HepG2 (cell line): ENCODE data around the gene TBX10. TPM values are rescaled to one million over a fixed set of nuclear protein-coding genes. Genes with fewer than 3 reads are reported as not detected.

ENCODE experiments used
- ATAC-seq: fragments of 200-7000 bp; cut with Tn5 transposase; 3 replicates; pipeline ENCODE4 v1.9.1; 2020; ENCODE audit warnings: mild to moderate bottlenecking, moderate library complexity
- BruUV-seq: library from RNA; stranded (reverse); fragments of 400-500 nt; replicated peaks from 2 replicates; lab custom pipeline; 2021; lab: Mats Ljungman, UMichigan
- CTCF ChIA-PET: fragments of 300-600 bp; formaldehyde crosslinking; extraction: SDS; loops from one replicate; lab custom pipeline; 2021; ENCODE audit warnings: low total read pairs, inconsistent platforms, low intra/inter-chr PET ratio; lab: Yijun Ruan, JAX
- POLR2A ChIA-PET: fragments of 350-600 bp; sonication (Branson Sonifier 250); formaldehyde crosslinking; loops from one replicate; lab custom pipeline; 2020; ENCODE audit warnings: antibody characterized with exemption, inconsistent platforms; lab: Yijun Ruan, JAX
- DNase-seq: peaks from one replicate; pipeline ENCODE4 v3.0.0-alpha.2; 2015; ENCODE audit warnings: low spot score
- FAIRE-seq: peaks from 3 replicates; lab custom pipeline; 2011; peaks lifted over from hg19 to GRCh38; lab: Jason Lieb, UNC
- H2AFZ ChIP-seq: one replicate; pipeline ENCODE4 v1.6.1; 2011; ENCODE audit warnings: low read length, inconsistent platforms
- H3K27ac ChIP-seq: fragments of 300-600 bp; 3 replicates; pipeline ENCODE4 v1.8.0; 2011; ENCODE audit warnings: mixed run types, mild to moderate bottlenecking, mixed read lengths, low read length, inconsistent platforms; ENCODE audit not compliant: insufficient read depth; ENCODE audit errors: extremely low read length
- H3K27me3 ChIP-seq, 2 experiments: fragments of 200-600 bp in 1 of 2; 2 replicates in 1 of 2; 3 replicates in 1 of 2; pipeline versions ENCODE4 v1.6.0 to v1.8.0; 2011; ENCODE audit warnings: low read length in 2 of 2, mild to moderate bottlenecking in 2 of 2, moderate library complexity in 2 of 2, inconsistent platforms in 1 of 2; ENCODE audit not compliant: insufficient read depth in 2 of 2, control insufficient read depth in 1 of 2
- H3K36me3 ChIP-seq, 2 experiments: fragments of 200-600 bp in 1 of 2; replicated peaks in 1 of 2; 2 replicates in 1 of 2; 3 replicates in 1 of 2; pipeline versions ENCODE4 v1.5.1 to v1.8.0; 2011; ENCODE audit warnings: low read length in 2 of 2, inconsistent platforms in 1 of 2; ENCODE audit not compliant: insufficient read depth in 2 of 2, control insufficient read depth in 1 of 2
- H3K4me1 ChIP-seq: 2 replicates; pipeline ENCODE4 v1.5.1; 2012; ENCODE audit warnings: low read length, inconsistent platforms; ENCODE audit not compliant: insufficient read depth
- H3K4me2 ChIP-seq: 2 replicates; pipeline ENCODE4 v1.6.0; 2011; ENCODE audit warnings: low read depth, low read length, inconsistent platforms
- H3K4me3 ChIP-seq, 3 experiments: fragments of 200-600 bp in 1 of 3; sonication (generic), shearing (Covaris generic) in 1 of 3; replicated peaks in 1 of 3; 2 replicates each; pipeline ENCODE4 v1.5.1; 2011 to 2016; ENCODE audit warnings: low read length in 3 of 3, inconsistent platforms in 2 of 3, low read depth in 2 of 3, mild to moderate bottlenecking in 2 of 3, control low read depth in 1 of 3, mixed read lengths in 1 of 3; ENCODE audit not compliant: insufficient read depth in 1 of 3
- H3K79me2 ChIP-seq: one replicate; pipeline ENCODE4 v1.6.1; 2011; ENCODE audit warnings: low read length, inconsistent platforms; ENCODE audit not compliant: insufficient read depth
- H3K9ac ChIP-seq: 2 replicates; pipeline ENCODE4 v1.6.0; 2011; ENCODE audit warnings: mild to moderate bottlenecking, low read depth, low read length, inconsistent platforms; ENCODE audit not compliant: insufficient read depth
- H3K9me3 ChIP-seq: 2 replicates; pipeline ENCODE4 v1.5.1; 2012; ENCODE audit warnings: mild to moderate bottlenecking, low read length
- H4K20me1 ChIP-seq: 2 replicates; pipeline ENCODE4 v1.6.0; 2011; ENCODE audit warnings: inconsistent platforms, mild to moderate bottlenecking, low read length, moderate library complexity; ENCODE audit not compliant: insufficient read depth
- ARHGAP35 ChIP-seq: sonication (generic); formaldehyde crosslinking; IDR thresholded peaks from 2 replicates; pipeline ENCODE4 v1.9.0; 2022; ENCODE audit warnings: mild to moderate bottlenecking, inconsistent platforms, moderate library complexity, missing genetic modification reagents, borderline replicate concordance
- CHCHD3 ChIP-seq: sonication (generic); formaldehyde crosslinking; IDR thresholded peaks from 2 replicates; pipeline ENCODE4 v1.8.0; 2022; ENCODE audit warnings: mild to moderate bottlenecking, missing genetic modification reagents, moderate library complexity
- GPN1 ChIP-seq: sonication (generic); formaldehyde crosslinking; IDR thresholded peaks from 2 replicates; pipeline ENCODE4 v1.5.1; 2020; ENCODE audit warnings: missing genetic modification reagents, borderline replicate concordance
- HMGA1 ChIP-seq: sonication (generic); formaldehyde crosslinking; conservative IDR thresholded peaks from 2 replicates; pipeline ENCODE4 v1.4.0; 2020; ENCODE audit warnings: missing genetic modification reagents
- KLF15 ChIP-seq: sonication (generic); formaldehyde crosslinking; IDR thresholded peaks from 2 replicates; pipeline ENCODE4 v1.8.1; 2023; ENCODE audit warnings: borderline replicate concordance, mild to moderate bottlenecking, inconsistent platforms, missing genetic modification reagents, mixed read lengths
- MED13 ChIP-seq: sonication (generic); formaldehyde crosslinking; IDR thresholded peaks from 2 replicates; pipeline ENCODE4 v1.5.0; 2020; ENCODE audit warnings: missing genetic modification reagents
- SNRNP70 ChIP-seq: fragments of 200-400 bp; formaldehyde crosslinking; IDR thresholded peaks from 2 replicates; pipeline ENCODE4 v1.6.1; 2017; ENCODE audit warnings: mild to moderate bottlenecking, low read depth, low read length, moderate library complexity
- TAF1 ChIP-seq: sonication (generic); formaldehyde crosslinking; IDR thresholded peaks from 2 replicates; pipeline ENCODE4 v1.4.0; 2020; ENCODE audit warnings: missing genetic modification reagents
- ZC3H13 ChIP-seq: sonication (generic); formaldehyde crosslinking; IDR thresholded peaks from 2 replicates; pipeline ENCODE4 v1.8.1; 2023; ENCODE audit warnings: mild to moderate bottlenecking, missing genetic modification reagents, moderate library complexity
- ZFP36 ChIP-seq: fragments of 150-350 bp; IDR thresholded peaks from 2 replicates; pipeline ENCODE4 v1.6.1; 2018; ENCODE audit warnings: borderline replicate concordance, low read length, low read depth; ENCODE audit not compliant: partially characterized antibody
- ZFX ChIP-seq: sonication (generic); formaldehyde crosslinking; IDR thresholded peaks from 2 replicates; pipeline ENCODE4 v1.4.0; 2020; ENCODE audit warnings: mild to moderate bottlenecking, low read depth, missing genetic modification reagents, moderate library complexity
- ZKSCAN1 ChIP-seq: fragments of 150-350 bp; IDR thresholded peaks from 2 replicates; pipeline ENCODE4 v1.6.1; 2014; ENCODE audit warnings: low read length
- ZMYM3 ChIP-seq: sonication (generic); formaldehyde crosslinking; IDR thresholded peaks from 2 replicates; pipeline ENCODE4 v1.5.1; 2020; ENCODE audit warnings: mild to moderate bottlenecking, missing genetic modification reagents
- ZNF34 ChIP-seq: sonication (generic); formaldehyde crosslinking; IDR thresholded peaks from 2 replicates; pipeline ENCODE4 v1.4.0; 2020; ENCODE audit warnings: mild to moderate bottlenecking, missing genetic modification reagents, borderline replicate concordance
- ZNF564 ChIP-seq: sonication (generic); formaldehyde crosslinking; IDR thresholded peaks from 2 replicates; pipeline ENCODE4 v1.8.1; 2023; ENCODE audit warnings: mild to moderate bottlenecking, missing genetic modification reagents
- ZNF567 ChIP-seq: sonication (generic); formaldehyde crosslinking; IDR thresholded peaks from 2 replicates; pipeline ENCODE4 v1.8.1; 2023; ENCODE audit warnings: mild to moderate bottlenecking, missing genetic modification reagents, borderline replicate concordance
- WGBS: methylation state at CpG from one replicate; pipeline ENCODE4 v1.1.6; 2017; ENCODE audit warnings: low lambda C conversion rate; 5-methylcytosine and 5-hydroxymethylcytosine counted together
- in situ Hi-C: cut with HindIII; loops from 2 replicates; pipeline ENCODE4 v1.10.0; 2017; ENCODE audit warnings: low pct_unique_long_range_greater_than_20kb; ENCODE audit not compliant: extremely low pct_ligation_motif_present
- intact Hi-C: fragments of 100-400 bp; cut with micrococcal nuclease; formaldehyde crosslinking; loops from one replicate; pipeline ENCODE4 v1.10.0; 2022; ENCODE audit not compliant: unreplicated experiment
- polyA plus RNA-seq, 8 experiments: library from polyadenylated mRNA; depleted of rRNA in 3 of 8; stranded (reverse) in 7 of 8; unstranded in 1 of 8; fragments of >200 nt; fragmentation: Illumina TruSeq in 4 of 8; extraction: Trizol in 4 of 8; gene quantifications; 2 replicates each; pipeline versions ENCODE4 v1.2.1 to v1.2.3, GENCODE V29; 2011 to 2016; ENCODE audit warnings: low read depth in 4 of 8, missing spikeins in 1 of 8, mixed read lengths in 1 of 8; ENCODE audit not compliant: insufficient read depth in 1 of 8
- total RNA-seq, 5 experiments: library from RNA; depleted of rRNA; stranded (reverse); fragments of >200 nt; fragmentation: Illumina TruSeq; extraction: Trizol; gene quantifications; 2 replicates each; pipeline ENCODE4 v1.2.3, GENCODE V29; 2016; ENCODE audit warnings: low read depth in 1 of 5
- TF ChIP-seq, protein P1 (sequence below): sonication (generic); formaldehyde crosslinking; conservative IDR thresholded peaks from 2 replicates; pipeline ENCODE4 v1.5.0; 2020; ENCODE audit warnings: missing genetic modification reagents
- TF ChIP-seq, protein P2 (sequence below): sonication (generic); formaldehyde crosslinking; IDR thresholded peaks from 2 replicates; pipeline ENCODE4 v1.5.0; 2020; ENCODE audit warnings: missing genetic modification reagents
- TF ChIP-seq, protein P3 (sequence below): sonication (generic); formaldehyde crosslinking; conservative IDR thresholded peaks from 2 replicates; pipeline ENCODE4 v1.4.0; 2020; ENCODE audit warnings: missing genetic modification reagents
- TF ChIP-seq, protein P4 (sequence below): sonication (generic); formaldehyde crosslinking; IDR thresholded peaks from 2 replicates; pipeline ENCODE4 v1.9.0; 2021; ENCODE audit warnings: missing genetic modification reagents, borderline replicate concordance

The TBX10 gene
- total and polyA plus RNA-seq, 2 of the 13 experiments (the other 11 are each of a cell fraction or from before 2014, with no cell fraction given): 0.27 to 1.7 TPM

DNA sequence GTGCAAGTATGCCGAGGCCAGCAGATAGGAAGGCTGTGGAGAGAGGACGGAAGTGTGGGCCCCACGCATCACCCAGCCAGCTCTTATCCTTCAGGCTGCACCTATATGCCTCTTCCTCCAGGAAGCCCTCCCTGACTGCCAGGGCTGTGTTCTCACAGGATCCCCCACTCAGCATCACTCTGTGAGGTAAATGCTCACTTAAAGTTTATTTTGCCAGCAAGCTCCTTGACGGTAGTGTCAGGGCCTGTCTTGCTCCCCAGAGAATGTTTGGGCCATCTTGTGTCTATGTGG lies 4.4 kb downstream of the TBX10 start:
- no peak for DNase-seq
- Histone ChIP-seq H3K4me2 (no peak overlapping the region), H4K20me1 (no peaks in the 10 kb centered on the region), H3K27me3 (peaks cover 0 to 9% of the 10 kb centered on the region in 2 experiments; a peak in 4 of 5 replicates), H3K79me2 (no peaks in the 10 kb centered on the region), H3K9ac (no peak overlapping the region), H3K9me3 (no peaks in the 10 kb centered on the region), H3K4me3 (no peak overlapping the region), H3K36me3 (no peaks in the 10 kb centered on the region)
- 80% methylated on average over 1 of the region's 4 CpGs for WGBS
- CTCF ChIA-PET: no interaction called here
- in situ Hi-C loops: no loop called here
- intact Hi-C loops: no loop called here
- no peak for ATAC-seq
- POLR2A ChIA-PET: no interaction called here
- no peak for FAIRE-seq
- no TSS peak for BruUV-seq
- no peak for TF ChIP-seq MED13 (CRISPR knock-in tag)
- TF ChIP-seq, protein P1, sequence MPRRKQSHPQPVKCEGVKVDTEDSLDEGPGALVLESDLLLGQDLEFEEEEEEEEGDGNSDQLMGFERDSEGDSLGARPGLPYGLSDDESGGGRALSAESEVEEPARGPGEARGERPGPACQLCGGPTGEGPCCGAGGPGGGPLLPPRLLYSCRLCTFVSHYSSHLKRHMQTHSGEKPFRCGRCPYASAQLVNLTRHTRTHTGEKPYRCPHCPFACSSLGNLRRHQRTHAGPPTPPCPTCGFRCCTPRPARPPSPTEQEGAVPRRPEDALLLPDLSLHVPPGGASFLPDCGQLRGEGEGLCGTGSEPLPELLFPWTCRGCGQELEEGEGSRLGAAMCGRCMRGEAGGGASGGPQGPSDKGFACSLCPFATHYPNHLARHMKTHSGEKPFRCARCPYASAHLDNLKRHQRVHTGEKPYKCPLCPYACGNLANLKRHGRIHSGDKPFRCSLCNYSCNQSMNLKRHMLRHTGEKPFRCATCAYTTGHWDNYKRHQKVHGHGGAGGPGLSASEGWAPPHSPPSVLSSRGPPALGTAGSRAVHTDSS (CRISPR knock-in tag): no peak
- 0 out of 2 replicates have a peak, but pooled peaks have one; percentile 30 for TF ChIP-seq ZC3H13
- TF ChIP-seq GPN1: no peak
- TF ChIP-seq ZMYM3 (CRISPR knock-in tag): peak; percentile 45; the same call in 1 of the 2 replicates
- TF ChIP-seq ZNF564 (CRISPR knock-in tag): no peak
- no peak for TF ChIP-seq HMGA1 (CRISPR knock-in tag)
- TF ChIP-seq ZNF567 (CRISPR knock-in tag): no peak
- TF ChIP-seq, protein P2, sequence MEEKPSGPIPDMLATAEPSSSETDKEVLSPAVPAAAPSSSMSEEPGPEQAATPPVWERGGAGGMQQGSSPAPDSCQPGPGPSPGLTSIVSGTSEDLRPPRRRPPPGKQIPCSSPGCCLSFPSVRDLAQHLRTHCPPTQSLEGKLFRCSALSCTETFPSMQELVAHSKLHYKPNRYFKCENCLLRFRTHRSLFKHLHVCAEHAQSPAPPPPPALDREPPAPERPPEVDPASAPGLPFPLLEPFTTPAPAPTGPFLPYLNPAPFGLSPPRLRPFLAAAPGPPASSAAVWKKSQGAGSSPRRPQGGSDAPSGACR (CRISPR knock-in tag): no peak
- peak; percentile 91 for TF ChIP-seq ZFP36
- TF ChIP-seq ZFX: no peak
- TF ChIP-seq SNRNP70: no peak
- TF ChIP-seq ZNF34 (CRISPR knock-in tag): no peak
- no peak for TF ChIP-seq ZKSCAN1
- TF ChIP-seq CHCHD3: no peak
- no peak for TF ChIP-seq TAF1
- no peak for TF ChIP-seq ARHGAP35 (CRISPR knock-in tag)
- TF ChIP-seq, protein P3, sequence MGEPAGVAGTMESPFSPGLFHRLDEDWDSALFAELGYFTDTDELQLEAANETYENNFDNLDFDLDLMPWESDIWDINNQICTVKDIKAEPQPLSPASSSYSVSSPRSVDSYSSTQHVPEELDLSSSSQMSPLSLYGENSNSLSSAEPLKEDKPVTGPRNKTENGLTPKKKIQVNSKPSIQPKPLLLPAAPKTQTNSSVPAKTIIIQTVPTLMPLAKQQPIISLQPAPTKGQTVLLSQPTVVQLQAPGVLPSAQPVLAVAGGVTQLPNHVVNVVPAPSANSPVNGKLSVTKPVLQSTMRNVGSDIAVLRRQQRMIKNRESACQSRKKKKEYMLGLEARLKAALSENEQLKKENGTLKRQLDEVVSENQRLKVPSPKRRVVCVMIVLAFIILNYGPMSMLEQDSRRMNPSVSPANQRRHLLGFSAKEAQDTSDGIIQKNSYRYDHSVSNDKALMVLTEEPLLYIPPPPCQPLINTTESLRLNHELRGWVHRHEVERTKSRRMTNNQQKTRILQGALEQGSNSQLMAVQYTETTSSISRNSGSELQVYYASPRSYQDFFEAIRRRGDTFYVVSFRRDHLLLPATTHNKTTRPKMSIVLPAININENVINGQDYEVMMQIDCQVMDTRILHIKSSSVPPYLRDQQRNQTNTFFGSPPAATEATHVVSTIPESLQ: no peak
- no peak for TF ChIP-seq KLF15 (CRISPR knock-in tag)
- TF ChIP-seq, protein P4, sequence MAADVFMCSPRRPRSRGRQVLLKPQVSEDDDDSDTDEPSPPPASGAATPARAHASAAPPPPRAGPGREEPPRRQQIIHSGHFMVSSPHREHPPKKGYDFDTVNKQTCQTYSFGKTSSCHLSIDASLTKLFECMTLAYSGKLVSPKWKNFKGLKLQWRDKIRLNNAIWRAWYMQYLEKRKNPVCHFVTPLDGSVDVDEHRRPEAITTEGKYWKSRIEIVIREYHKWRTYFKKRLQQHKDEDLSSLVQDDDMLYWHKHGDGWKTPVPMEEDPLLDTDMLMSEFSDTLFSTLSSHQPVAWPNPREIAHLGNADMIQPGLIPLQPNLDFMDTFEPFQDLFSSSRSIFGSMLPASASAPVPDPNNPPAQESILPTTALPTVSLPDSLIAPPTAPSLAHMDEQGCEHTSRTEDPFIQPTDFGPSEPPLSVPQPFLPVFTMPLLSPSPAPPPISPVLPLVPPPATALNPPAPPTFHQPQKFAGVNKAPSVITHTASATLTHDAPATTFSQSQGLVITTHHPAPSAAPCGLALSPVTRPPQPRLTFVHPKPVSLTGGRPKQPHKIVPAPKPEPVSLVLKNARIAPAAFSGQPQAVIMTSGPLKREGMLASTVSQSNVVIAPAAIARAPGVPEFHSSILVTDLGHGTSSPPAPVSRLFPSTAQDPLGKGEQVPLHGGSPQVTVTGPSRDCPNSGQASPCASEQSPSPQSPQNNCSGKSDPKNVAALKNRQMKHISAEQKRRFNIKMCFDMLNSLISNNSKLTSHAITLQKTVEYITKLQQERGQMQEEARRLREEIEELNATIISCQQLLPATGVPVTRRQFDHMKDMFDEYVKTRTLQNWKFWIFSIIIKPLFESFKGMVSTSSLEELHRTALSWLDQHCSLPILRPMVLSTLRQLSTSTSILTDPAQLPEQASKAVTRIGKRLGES: no peak
- TF ChIP-seq, all 625 proteins: peak for 3
- H3K4me1 ChIP-seq: peaks cover 48% of the 10 kb centered on the region
- no peak overlapping the region for H3K27ac ChIP-seq
- no peak overlapping the region for H2AFZ ChIP-seq
